HepG2 (cell line): Measurements from ENCODE around the gene DDTL. TPM values are rescaled to one million over a fixed set of nuclear protein-coding genes. Genes with fewer than 3 reads are reported as not detected.
A peak's percentile ranks its signal among the peaks of the same experiment; 100 is the strongest.

Experiments used
- BCL6 ChIP-seq: IDR thresholded peaks from 2 replicates; pipeline ENCODE4 v1.6.1; 2016; ENCODE audit warnings: missing genetic modification reagents, missing compliant biosample characterization
- FOXP1 ChIP-seq, 2 experiments: fragments of 450-650 bp in 1 of 2; IDR thresholded peaks; 2 replicates each; pipeline ENCODE4 v1.6.1; 2017 to 2018; ENCODE audit warnings: antibody characterized with exemption in 1 of 2
- HMG20A ChIP-seq: IDR thresholded peaks from 2 replicates; pipeline ENCODE4 v1.6.1; 2016; ENCODE audit warnings: borderline replicate concordance
- NBN ChIP-seq: fragments of 450-650 bp; conservative IDR thresholded peaks from 2 replicates; pipeline ENCODE4 v1.6.1; 2017
- TARDBP ChIP-seq: sonication (generic); formaldehyde crosslinking; IDR thresholded peaks from 2 replicates; pipeline ENCODE4 v1.8.0; 2022; ENCODE audit warnings: mild to moderate bottlenecking, missing genetic modification reagents
- ZNF646 ChIP-seq: sonication (generic); formaldehyde crosslinking; IDR thresholded peaks from 2 replicates; pipeline ENCODE4 v1.9.0; 2021; ENCODE audit warnings: mild to moderate bottlenecking, missing genetic modification reagents
- ZSCAN12 ChIP-seq: sonication (generic); formaldehyde crosslinking; IDR thresholded peaks from 2 replicates; pipeline ENCODE4 v1.9.0; 2021; ENCODE audit warnings: mild to moderate bottlenecking, missing genetic modification reagents
- ZSCAN21 ChIP-seq: sonication (generic); formaldehyde crosslinking; IDR thresholded peaks from 2 replicates; pipeline ENCODE4 v1.8.0; 2022; ENCODE audit warnings: mild to moderate bottlenecking, missing genetic modification reagents, moderate library complexity, borderline replicate concordance
- polyA plus RNA-seq, 8 experiments: library from polyadenylated mRNA; depleted of rRNA in 3 of 8; stranded (reverse) in 7 of 8; unstranded in 1 of 8; fragments of >200 nt; fragmentation: Illumina TruSeq in 4 of 8; extraction: Trizol in 4 of 8; gene quantifications; 2 replicates each; pipeline versions ENCODE4 v1.2.1 to v1.2.3, GENCODE V29; 2011 to 2016; ENCODE audit warnings: low read depth in 4 of 8, missing spikeins in 1 of 8, mixed read lengths in 1 of 8; ENCODE audit not compliant: insufficient read depth in 1 of 8
- total RNA-seq, 5 experiments: library from RNA; depleted of rRNA; stranded (reverse); fragments of >200 nt; fragmentation: Illumina TruSeq; extraction: Trizol; gene quantifications; 2 replicates each; pipeline ENCODE4 v1.2.3, GENCODE V29; 2016; ENCODE audit warnings: low read depth in 1 of 5
- TF ChIP-seq, protein P1 (sequence below), 2 experiments: fragments of 450-650 bp in 1 of 2; sonication (generic) in 1 of 2; formaldehyde crosslinking in 1 of 2; IDR thresholded peaks; 2 replicates each; pipeline versions ENCODE4 v1.6.1 to v1.8.0; 2016 to 2022; ENCODE audit warnings: antibody characterized with exemption in 1 of 2, mild to moderate bottlenecking in 1 of 2, missing genetic modification reagents in 1 of 2
- TF ChIP-seq, protein P2 (sequence below): sonication (generic); formaldehyde crosslinking; IDR thresholded peaks from 2 replicates; pipeline ENCODE4 v1.5.1; 2020; ENCODE audit warnings: missing genetic modification reagents, mild to moderate bottlenecking, borderline replicate concordance
- TF ChIP-seq, protein P3 (sequence below): sonication (generic); formaldehyde crosslinking; IDR thresholded peaks from 2 replicates; pipeline ENCODE4 v1.4.0; 2020; ENCODE audit warnings: missing genetic modification reagents

Gene DDTL
- total and polyA plus RNA-seq, 2 of the 13 experiments (the other 11 are each of a cell fraction or from before 2014, with no cell fraction given), result 0.31 TPM; not detected in 1

DNA sequence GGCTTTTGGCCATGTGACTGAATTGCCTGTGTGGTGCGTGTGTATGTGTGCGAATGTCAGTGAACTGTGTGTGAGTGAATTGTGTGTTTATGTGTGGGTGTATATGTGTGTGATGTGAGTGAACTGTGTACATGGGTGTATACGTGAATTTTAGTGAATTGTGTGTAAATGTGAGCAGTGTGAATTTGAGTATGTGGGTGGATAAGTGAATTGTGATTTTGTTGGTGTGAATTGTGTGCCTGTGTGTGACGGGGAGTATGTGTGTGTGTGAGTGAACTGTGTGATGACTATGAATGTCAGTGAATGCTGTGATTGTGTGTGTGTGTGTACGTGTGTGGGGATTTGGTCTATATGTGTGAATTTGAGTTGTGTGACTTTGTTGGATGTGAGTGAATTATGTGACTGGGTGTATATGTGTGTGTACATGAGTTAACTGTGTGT, 3.5 kb downstream of the DDTL start (continued):
- 0 out of 2 replicates have a peak, but pooled peaks have one; percentile 37 for TF ChIP-seq ZNF646
- no peak for TF ChIP-seq ZSCAN21 (CRISPR knock-in tag)
- TF ChIP-seq BCL6 (CRISPR knock-in tag), result no peak
- TF ChIP-seq, protein P1, sequence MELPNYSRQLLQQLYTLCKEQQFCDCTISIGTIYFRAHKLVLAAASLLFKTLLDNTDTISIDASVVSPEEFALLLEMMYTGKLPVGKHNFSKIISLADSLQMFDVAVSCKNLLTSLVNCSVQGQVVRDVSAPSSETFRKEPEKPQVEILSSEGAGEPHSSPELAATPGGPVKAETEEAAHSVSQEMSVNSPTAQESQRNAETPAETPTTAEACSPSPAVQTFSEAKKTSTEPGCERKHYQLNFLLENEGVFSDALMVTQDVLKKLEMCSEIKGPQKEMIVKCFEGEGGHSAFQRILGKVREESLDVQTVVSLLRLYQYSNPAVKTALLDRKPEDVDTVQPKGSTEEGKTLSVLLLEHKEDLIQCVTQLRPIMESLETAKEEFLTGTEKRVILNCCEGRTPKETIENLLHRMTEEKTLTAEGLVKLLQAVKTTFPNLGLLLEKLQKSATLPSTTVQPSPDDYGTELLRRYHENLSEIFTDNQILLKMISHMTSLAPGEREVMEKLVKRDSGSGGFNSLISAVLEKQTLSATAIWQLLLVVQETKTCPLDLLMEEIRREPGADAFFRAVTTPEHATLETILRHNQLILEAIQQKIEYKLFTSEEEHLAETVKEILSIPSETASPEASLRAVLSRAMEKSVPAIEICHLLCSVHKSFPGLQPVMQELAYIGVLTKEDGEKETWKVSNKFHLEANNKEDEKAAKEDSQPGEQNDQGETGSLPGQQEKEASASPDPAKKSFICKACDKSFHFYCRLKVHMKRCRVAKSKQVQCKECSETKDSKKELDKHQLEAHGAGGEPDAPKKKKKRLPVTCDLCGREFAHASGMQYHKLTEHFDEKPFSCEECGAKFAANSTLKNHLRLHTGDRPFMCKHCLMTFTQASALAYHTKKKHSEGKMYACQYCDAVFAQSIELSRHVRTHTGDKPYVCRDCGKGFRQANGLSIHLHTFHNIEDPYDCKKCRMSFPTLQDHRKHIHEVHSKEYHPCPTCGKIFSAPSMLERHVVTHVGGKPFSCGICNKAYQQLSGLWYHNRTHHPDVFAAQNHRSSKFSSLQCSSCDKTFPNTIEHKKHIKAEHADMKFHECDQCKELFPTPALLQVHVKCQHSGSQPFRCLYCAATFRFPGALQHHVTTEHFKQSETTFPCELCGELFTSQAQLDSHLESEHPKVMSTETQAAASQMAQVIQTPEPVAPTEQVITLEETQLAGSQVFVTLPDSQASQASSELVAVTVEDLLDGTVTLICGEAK (IDR thresholded peaks at IDR 0.05), result no peak
- TF ChIP-seq, protein P1 (CRISPR knock-in tag; IDR thresholded peaks at IDR 0.05), result no peak
- TF ChIP-seq, protein P2, sequence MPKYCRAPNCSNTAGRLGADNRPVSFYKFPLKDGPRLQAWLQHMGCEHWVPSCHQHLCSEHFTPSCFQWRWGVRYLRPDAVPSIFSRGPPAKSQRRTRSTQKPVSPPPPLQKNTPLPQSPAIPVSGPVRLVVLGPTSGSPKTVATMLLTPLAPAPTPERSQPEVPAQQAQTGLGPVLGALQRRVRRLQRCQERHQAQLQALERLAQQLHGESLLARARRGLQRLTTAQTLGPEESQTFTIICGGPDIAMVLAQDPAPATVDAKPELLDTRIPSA (CRISPR knock-in tag), result no peak
- TF ChIP-seq NBN, result 0 out of 2 replicates have a peak, but pooled peaks have one; percentile 56
- no peak for TF ChIP-seq HMG20A (CRISPR knock-in tag)
- TF ChIP-seq TARDBP (CRISPR knock-in tag), result no peak
- TF ChIP-seq ZSCAN12, result no peak
- TF ChIP-seq, protein P3, sequence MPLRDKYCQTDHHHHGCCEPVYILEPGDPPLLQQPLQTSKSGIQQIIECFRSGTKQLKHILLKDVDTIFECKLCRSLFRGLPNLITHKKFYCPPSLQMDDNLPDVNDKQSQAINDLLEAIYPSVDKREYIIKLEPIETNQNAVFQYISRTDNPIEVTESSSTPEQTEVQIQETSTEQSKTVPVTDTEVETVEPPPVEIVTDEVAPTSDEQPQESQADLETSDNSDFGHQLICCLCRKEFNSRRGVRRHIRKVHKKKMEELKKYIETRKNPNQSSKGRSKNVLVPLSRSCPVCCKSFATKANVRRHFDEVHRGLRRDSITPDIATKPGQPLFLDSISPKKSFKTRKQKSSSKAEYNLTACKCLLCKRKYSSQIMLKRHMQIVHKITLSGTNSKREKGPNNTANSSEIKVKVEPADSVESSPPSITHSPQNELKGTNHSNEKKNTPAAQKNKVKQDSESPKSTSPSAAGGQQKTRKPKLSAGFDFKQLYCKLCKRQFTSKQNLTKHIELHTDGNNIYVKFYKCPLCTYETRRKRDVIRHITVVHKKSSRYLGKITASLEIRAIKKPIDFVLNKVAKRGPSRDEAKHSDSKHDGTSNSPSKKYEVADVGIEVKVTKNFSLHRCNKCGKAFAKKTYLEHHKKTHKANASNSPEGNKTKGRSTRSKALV (CRISPR knock-in tag), result no peak
- TF ChIP-seq FOXP1 (IDR thresholded peaks at IDR 0.05), result peak; percentile 31; the same call in 1 of the 2 replicates
- no peak for TF ChIP-seq FOXP1 (CRISPR knock-in tag; IDR thresholded peaks at IDR 0.05)
